HepG2 (cell line): ENCODE data around the gene LINGO3. TPM values are rescaled to one million over a fixed set of nuclear protein-coding genes. Genes with fewer than 3 reads are reported as not detected.

Experiments
- CREB1 ChIP-seq, 2 experiments: fragments of 450-650 bp in 1 of 2; IDR thresholded peaks; 2 replicates each; pipeline ENCODE4 v1.6.1; 2016 to 2017; ENCODE audit warnings: control low read depth in 1 of 2, mild to moderate bottlenecking in 1 of 2, missing compliant biosample characterization in 1 of 2, missing genetic modification characterization in 1 of 2
- EZH2 ChIP-seq: conservative IDR thresholded peaks from 2 replicates; pipeline ENCODE4 v1.6.1; 2012; ENCODE audit warnings: mild to moderate bottlenecking, low read depth, low read length, moderate library complexity
- KDM3A ChIP-seq: IDR thresholded peaks from 2 replicates; pipeline ENCODE4 v1.6.1; 2018; ENCODE audit warnings: low read depth, missing compliant biosample characterization
- MAFK ChIP-seq, 2 experiments: IDR thresholded peaks in 1 of 2; conservative IDR thresholded peaks in 1 of 2; 2 replicates each; pipeline ENCODE4 v1.6.1; 2011; ENCODE audit warnings: improper control_type of control experiment in 2 of 2, low read length in 2 of 2
- NR2F6 ChIP-seq, 2 experiments: IDR thresholded peaks; 2 replicates each; pipeline ENCODE4 v1.6.1; 2016; ENCODE audit warnings: antibody characterized with exemption in 1 of 2, mild to moderate bottlenecking in 1 of 2
- SRY ChIP-seq: sonication (generic); formaldehyde crosslinking; IDR thresholded peaks from 2 replicates; pipeline ENCODE4 v1.8.0; 2022; ENCODE audit warnings: mild to moderate bottlenecking, missing genetic modification reagents
- STAT5B ChIP-seq: sonication (generic); formaldehyde crosslinking; IDR thresholded peaks from 2 replicates; pipeline ENCODE4 v1.4.0; 2020; ENCODE audit warnings: missing genetic modification reagents
- TAF1 ChIP-seq: sonication (generic); formaldehyde crosslinking; IDR thresholded peaks from 2 replicates; pipeline ENCODE4 v1.4.0; 2020; ENCODE audit warnings: missing genetic modification reagents
- ZNF607 ChIP-seq: sonication (generic); formaldehyde crosslinking; IDR thresholded peaks from 2 replicates; pipeline ENCODE4 v1.5.1; 2020; ENCODE audit warnings: missing genetic modification reagents, mild to moderate bottlenecking, borderline replicate concordance
- ZNF614 ChIP-seq: IDR thresholded peaks from 2 replicates; pipeline ENCODE4 v1.6.1; 2018; ENCODE audit warnings: missing biosample characterization, missing genetic modification reagents, inconsistent platforms, borderline replicate concordance
- ZNF839 ChIP-seq: sonication (generic); formaldehyde crosslinking; IDR thresholded peaks from 2 replicates; pipeline ENCODE4 v1.4.0; 2020; ENCODE audit warnings: missing genetic modification reagents, mild to moderate bottlenecking, borderline replicate concordance
- polyA plus RNA-seq, 8 experiments: library from polyadenylated mRNA; depleted of rRNA in 3 of 8; stranded (reverse) in 7 of 8; unstranded in 1 of 8; fragments of >200 nt; fragmentation: Illumina TruSeq in 4 of 8; extraction: Trizol in 4 of 8; gene quantifications; 2 replicates each; pipeline versions ENCODE4 v1.2.1 to v1.2.3, GENCODE V29; 2011 to 2016; ENCODE audit warnings: low read depth in 4 of 8, missing spikeins in 1 of 8, mixed read lengths in 1 of 8; ENCODE audit not compliant: insufficient read depth in 1 of 8
- total RNA-seq, 5 experiments: library from RNA; depleted of rRNA; stranded (reverse); fragments of >200 nt; fragmentation: Illumina TruSeq; extraction: Trizol; gene quantifications; 2 replicates each; pipeline ENCODE4 v1.2.3, GENCODE V29; 2016; ENCODE audit warnings: low read depth in 1 of 5
- TF ChIP-seq, protein P1 (sequence below): sonication (generic); formaldehyde crosslinking; IDR thresholded peaks from 2 replicates; pipeline ENCODE4 v1.4.0; 2020; ENCODE audit warnings: missing genetic modification reagents
- TF ChIP-seq, protein P2 (sequence below): sonication (generic); formaldehyde crosslinking; IDR thresholded peaks from 2 replicates; pipeline ENCODE4 v1.4.0; 2020; ENCODE audit warnings: mild to moderate bottlenecking, missing genetic modification reagents, borderline replicate concordance
- TF ChIP-seq, protein P3 (sequence below): sonication (generic); formaldehyde crosslinking; IDR thresholded peaks from 2 replicates; pipeline ENCODE4 v1.4.0; 2020; ENCODE audit warnings: missing genetic modification reagents, borderline replicate concordance

LINGO3 gene
- total and polyA plus RNA-seq, 2 of the 13 experiments (the other 11 are each of a cell fraction or from before 2014, with no cell fraction given), result not detected

DNA sequence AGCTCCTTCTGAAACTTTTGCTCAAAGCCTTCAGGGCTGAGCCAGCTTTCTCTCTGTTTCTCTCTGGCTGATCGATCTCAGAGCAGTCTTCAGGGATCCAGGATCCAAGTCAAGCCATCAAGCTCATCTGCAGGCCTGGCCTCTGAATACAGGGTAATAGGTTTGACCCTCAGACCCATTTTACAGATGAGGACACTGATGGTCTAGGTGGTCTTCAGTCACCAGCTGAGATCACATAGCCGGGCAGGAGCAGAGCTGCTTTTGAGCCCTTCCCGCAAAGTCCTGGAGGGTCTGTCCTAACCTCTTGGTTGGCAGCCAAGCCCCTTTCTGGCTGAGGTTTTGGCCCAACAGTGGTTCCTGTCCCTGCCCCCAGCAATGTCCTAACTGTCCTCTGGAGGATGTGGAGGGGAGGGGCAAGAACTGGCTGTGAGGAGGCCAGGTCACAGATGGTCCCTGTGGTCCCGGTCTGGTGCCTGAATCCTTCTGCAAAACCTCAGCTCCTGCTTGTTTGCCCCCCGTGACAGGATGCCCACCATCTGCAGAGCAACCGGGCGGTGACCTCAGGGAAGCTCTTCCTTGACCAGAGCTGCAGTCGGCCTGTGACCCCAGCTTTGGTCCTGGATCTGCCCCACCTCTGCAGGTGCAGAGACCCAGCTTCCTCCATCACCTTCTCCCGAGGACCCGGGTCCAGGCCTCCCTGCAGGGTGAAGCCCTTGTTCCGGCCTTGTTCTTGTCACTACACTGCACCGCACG lies 20.2 kb downstream of the LINGO3 start (continued):
- TF ChIP-seq SRY (CRISPR knock-in tag) (no peak), ZNF839 (0 out of 2 replicates have a peak, but pooled peaks have one; percentile 32), CREB1 (IDR thresholded peaks at IDR 0.05) (no peak), CREB1 (CRISPR knock-in tag; IDR thresholded peaks at IDR 0.05) (no peak), STAT5B (CRISPR knock-in tag) (no peak), MAFK (conservative IDR thresholded peaks at IDR 0.05 in 1 of 2, IDR thresholded peaks at IDR 0.05 in 1 of 2; ENCODE audit: low read length in 2 of 2) (no peak), KDM3A (CRISPR knock-in tag) (no peak), EZH2 (no peak), ZNF607 (CRISPR knock-in tag) (no peak), TAF1 (CRISPR knock-in tag) (no peak), ZNF614 (CRISPR knock-in tag) (no peak), NR2F6 (IDR thresholded peaks at IDR 0.05) (no peak), NR2F6 (CRISPR knock-in tag; IDR thresholded peaks at IDR 0.05) (no peak)
- TF ChIP-seq, protein P1, sequence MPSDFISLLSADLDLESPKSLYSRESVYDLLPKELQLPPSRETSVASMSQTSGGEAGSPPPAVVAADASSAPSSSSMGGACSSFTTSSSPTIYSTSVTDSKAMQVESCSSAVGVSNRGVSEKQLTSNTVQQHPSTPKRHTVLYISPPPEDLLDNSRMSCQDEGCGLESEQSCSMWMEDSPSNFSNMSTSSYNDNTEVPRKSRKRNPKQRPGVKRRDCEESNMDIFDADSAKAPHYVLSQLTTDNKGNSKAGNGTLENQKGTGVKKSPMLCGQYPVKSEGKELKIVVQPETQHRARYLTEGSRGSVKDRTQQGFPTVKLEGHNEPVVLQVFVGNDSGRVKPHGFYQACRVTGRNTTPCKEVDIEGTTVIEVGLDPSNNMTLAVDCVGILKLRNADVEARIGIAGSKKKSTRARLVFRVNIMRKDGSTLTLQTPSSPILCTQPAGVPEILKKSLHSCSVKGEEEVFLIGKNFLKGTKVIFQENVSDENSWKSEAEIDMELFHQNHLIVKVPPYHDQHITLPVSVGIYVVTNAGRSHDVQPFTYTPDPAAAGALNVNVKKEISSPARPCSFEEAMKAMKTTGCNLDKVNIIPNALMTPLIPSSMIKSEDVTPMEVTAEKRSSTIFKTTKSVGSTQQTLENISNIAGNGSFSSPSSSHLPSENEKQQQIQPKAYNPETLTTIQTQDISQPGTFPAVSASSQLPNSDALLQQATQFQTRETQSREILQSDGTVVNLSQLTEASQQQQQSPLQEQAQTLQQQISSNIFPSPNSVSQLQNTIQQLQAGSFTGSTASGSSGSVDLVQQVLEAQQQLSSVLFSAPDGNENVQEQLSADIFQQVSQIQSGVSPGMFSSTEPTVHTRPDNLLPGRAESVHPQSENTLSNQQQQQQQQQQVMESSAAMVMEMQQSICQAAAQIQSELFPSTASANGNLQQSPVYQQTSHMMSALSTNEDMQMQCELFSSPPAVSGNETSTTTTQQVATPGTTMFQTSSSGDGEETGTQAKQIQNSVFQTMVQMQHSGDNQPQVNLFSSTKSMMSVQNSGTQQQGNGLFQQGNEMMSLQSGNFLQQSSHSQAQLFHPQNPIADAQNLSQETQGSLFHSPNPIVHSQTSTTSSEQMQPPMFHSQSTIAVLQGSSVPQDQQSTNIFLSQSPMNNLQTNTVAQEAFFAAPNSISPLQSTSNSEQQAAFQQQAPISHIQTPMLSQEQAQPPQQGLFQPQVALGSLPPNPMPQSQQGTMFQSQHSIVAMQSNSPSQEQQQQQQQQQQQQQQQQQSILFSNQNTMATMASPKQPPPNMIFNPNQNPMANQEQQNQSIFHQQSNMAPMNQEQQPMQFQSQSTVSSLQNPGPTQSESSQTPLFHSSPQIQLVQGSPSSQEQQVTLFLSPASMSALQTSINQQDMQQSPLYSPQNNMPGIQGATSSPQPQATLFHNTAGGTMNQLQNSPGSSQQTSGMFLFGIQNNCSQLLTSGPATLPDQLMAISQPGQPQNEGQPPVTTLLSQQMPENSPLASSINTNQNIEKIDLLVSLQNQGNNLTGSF, result no peak
- TF ChIP-seq, protein P2, sequence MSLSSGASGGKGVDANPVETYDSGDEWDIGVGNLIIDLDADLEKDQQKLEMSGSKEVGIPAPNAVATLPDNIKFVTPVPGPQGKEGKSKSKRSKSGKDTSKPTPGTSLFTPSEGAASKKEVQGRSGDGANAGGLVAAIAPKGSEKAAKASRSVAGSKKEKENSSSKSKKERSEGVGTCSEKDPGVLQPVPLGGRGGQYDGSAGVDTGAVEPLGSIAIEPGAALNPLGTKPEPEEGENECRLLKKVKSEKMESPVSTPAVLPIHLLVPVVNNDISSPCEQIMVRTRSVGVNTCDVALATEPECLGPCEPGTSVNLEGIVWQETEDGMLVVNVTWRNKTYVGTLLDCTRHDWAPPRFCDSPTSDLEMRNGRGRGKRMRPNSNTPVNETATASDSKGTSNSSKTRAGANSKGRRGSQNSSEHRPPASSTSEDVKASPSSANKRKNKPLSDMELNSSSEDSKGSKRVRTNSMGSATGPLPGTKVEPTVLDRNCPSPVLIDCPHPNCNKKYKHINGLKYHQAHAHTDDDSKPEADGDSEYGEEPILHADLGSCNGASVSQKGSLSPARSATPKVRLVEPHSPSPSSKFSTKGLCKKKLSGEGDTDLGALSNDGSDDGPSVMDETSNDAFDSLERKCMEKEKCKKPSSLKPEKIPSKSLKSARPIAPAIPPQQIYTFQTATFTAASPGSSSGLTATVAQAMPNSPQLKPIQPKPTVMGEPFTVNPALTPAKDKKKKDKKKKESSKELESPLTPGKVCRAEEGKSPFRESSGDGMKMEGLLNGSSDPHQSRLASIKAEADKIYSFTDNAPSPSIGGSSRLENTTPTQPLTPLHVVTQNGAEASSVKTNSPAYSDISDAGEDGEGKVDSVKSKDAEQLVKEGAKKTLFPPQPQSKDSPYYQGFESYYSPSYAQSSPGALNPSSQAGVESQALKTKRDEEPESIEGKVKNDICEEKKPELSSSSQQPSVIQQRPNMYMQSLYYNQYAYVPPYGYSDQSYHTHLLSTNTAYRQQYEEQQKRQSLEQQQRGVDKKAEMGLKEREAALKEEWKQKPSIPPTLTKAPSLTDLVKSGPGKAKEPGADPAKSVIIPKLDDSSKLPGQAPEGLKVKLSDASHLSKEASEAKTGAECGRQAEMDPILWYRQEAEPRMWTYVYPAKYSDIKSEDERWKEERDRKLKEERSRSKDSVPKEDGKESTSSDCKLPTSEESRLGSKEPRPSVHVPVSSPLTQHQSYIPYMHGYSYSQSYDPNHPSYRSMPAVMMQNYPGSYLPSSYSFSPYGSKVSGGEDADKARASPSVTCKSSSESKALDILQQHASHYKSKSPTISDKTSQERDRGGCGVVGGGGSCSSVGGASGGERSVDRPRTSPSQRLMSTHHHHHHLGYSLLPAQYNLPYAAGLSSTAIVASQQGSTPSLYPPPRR (CRISPR knock-in tag), result peak; percentile 64; the same call in 1 of the 2 replicates
- TF ChIP-seq, protein P3, sequence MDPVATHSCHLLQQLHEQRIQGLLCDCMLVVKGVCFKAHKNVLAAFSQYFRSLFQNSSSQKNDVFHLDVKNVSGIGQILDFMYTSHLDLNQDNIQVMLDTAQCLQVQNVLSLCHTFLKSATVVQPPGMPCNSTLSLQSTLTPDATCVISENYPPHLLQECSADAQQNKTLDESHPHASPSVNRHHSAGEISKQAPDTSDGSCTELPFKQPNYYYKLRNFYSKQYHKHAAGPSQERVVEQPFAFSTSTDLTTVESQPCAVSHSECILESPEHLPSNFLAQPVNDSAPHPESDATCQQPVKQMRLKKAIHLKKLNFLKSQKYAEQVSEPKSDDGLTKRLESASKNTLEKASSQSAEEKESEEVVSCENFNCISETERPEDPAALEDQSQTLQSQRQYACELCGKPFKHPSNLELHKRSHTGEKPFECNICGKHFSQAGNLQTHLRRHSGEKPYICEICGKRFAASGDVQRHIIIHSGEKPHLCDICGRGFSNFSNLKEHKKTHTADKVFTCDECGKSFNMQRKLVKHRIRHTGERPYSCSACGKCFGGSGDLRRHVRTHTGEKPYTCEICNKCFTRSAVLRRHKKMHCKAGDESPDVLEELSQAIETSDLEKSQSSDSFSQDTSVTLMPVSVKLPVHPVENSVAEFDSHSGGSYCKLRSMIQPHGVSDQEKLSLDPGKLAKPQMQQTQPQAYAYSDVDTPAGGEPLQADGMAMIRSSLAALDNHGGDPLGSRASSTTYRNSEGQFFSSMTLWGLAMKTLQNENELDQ (CRISPR knock-in tag), result no peak
